ENCODE results near the gene AXL. TPM values are rescaled to one million over a fixed set of nuclear protein-coding genes. Genes with fewer than 3 reads are reported as not detected.
"Not testable (repeated sequence)": the region's sequence is repeated elsewhere in the genome, so short reads cannot be mapped to it uniquely, and the experiment has no call there.

AXL gene
- total RNA-seq, 1 donor from 2014 or later = 6.4 TPM

DNA sequence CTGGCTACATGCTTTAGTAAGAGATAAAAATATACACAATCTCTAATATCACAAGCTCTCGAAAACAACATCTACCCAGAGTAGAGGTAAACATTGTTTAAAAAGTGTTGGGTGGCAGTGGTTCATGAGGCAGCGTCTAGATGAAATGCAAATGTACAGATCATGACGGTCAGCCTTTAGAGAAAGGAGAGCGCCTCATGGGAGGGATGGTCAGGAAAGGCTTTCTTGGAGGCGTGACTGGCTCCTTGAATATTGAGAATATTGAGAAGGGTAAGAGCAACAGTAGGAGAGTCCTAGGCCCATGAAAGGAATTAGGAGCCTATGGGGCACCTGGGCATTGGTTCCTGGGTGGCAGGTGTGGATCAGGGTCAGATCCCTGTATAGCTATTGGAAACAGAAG, 55.8 kb downstream of the AXL start:
- Mint-ChIP-seq H3K36me3 (ENCODE audit: low read depth) (peaks cover 36% of the 10 kb centered on the region), H3K4me3 (no peak overlapping the region), H3K27me3 (ENCODE audit: low read depth) (no peaks in the 10 kb centered on the region), H3K4me1 (no peaks in the 10 kb centered on the region), H3K27ac (ENCODE audit: unreplicated experiment) (no peak overlapping the region), H3K9me3 (no peaks in the 10 kb centered on the region)
- TF ChIP-seq, protein P1, sequence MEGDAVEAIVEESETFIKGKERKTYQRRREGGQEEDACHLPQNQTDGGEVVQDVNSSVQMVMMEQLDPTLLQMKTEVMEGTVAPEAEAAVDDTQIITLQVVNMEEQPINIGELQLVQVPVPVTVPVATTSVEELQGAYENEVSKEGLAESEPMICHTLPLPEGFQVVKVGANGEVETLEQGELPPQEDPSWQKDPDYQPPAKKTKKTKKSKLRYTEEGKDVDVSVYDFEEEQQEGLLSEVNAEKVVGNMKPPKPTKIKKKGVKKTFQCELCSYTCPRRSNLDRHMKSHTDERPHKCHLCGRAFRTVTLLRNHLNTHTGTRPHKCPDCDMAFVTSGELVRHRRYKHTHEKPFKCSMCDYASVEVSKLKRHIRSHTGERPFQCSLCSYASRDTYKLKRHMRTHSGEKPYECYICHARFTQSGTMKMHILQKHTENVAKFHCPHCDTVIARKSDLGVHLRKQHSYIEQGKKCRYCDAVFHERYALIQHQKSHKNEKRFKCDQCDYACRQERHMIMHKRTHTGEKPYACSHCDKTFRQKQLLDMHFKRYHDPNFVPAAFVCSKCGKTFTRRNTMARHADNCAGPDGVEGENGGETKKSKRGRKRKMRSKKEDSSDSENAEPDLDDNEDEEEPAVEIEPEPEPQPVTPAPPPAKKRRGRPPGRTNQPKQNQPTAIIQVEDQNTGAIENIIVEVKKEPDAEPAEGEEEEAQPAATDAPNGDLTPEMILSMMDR (conservative IDR thresholded peaks at IDR 0.05) = no peak
- DNase-seq (ENCODE audit: low read depth, low spot score) = no peak

DNA sequence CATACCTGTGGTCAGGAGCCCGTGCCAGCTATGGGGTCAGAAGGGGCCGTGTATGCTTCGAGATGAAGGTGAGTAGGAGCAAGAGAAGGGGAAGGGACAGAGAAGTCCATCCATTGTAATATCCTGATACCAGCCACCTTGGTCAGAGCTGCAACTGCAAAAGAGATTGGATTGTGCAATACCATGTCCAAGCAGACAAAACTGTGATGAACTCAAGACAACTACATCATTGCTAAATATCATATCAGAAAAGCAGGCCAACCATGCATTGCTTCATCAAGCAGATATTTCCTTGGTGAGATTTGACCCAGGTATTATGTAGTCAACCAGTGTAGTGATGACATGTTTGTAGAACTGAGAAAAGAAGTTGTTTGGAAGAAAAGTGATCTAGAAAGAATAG, 57.2 kb downstream of the AXL start:
- Mint-ChIP-seq H3K4me1 (no peaks in the 10 kb centered on the region), H3K27me3 (ENCODE audit: low read depth) (no peaks in the 10 kb centered on the region), H3K36me3 (ENCODE audit: low read depth) (peaks cover 46% of the 10 kb centered on the region), H3K9me3 (no peaks in the 10 kb centered on the region), H3K27ac (ENCODE audit: unreplicated experiment) (no peak overlapping the region), H3K4me3 (no peak overlapping the region)
- TF ChIP-seq, protein P1 (conservative IDR thresholded peaks at IDR 0.05) = no peak
- no peak for DNase-seq (ENCODE audit: low read depth, low spot score)

GRCh38 chr19:41278478-41278877, 59.5 kb downstream of the AXL start:
- Mint-ChIP-seq H3K4me3 (no peak overlapping the region), H3K36me3 (ENCODE audit: low read depth) (peaks cover 39% of the 10 kb centered on the region), H3K9me3 (no peaks in the 10 kb centered on the region), H3K27ac (ENCODE audit: unreplicated experiment) (no peak overlapping the region), H3K27me3 (ENCODE audit: low read depth) (no peaks in the 10 kb centered on the region), H3K4me1 (no peaks in the 10 kb centered on the region)
- TF ChIP-seq, protein P1 (conservative IDR thresholded peaks at IDR 0.05) = no peak
- DNase-seq (ENCODE audit: low read depth, low spot score) = no peak

- Mint-ChIP-seq H3K27ac (ENCODE audit: unreplicated experiment) (no peak overlapping the region), H3K27me3 (ENCODE audit: low read depth) (no peaks in the 10 kb centered on the region), H3K4me3 (no peak overlapping the region), H3K9me3 (no peaks in the 10 kb centered on the region), H3K36me3 (ENCODE audit: low read depth) (peaks cover 15% of the 10 kb centered on the region), H3K4me1 (no peaks in the 10 kb centered on the region)
- DNase-seq (ENCODE audit: low read depth, low spot score) = no peak
- TF ChIP-seq, protein P1 (conservative IDR thresholded peaks at IDR 0.05) = no peak
These were observed 69.9 kb downstream of the AXL start for GRCh38 chr19:41288673-41289530.

GRCh38 chr19:41289814-41290213, 70.8 kb downstream of the AXL start:
- not testable (repeated sequence) for DNase-seq (ENCODE audit: low read depth, low spot score); H3K4me1 Mint-ChIP-seq; H3K27ac Mint-ChIP-seq (ENCODE audit: unreplicated experiment); H3K4me3 Mint-ChIP-seq; H3K27me3 Mint-ChIP-seq (ENCODE audit: low read depth); H3K9me3 Mint-ChIP-seq
- peaks cover 18% of the 10 kb centered on the region for H3K36me3 Mint-ChIP-seq (ENCODE audit: low read depth)

DNA sequence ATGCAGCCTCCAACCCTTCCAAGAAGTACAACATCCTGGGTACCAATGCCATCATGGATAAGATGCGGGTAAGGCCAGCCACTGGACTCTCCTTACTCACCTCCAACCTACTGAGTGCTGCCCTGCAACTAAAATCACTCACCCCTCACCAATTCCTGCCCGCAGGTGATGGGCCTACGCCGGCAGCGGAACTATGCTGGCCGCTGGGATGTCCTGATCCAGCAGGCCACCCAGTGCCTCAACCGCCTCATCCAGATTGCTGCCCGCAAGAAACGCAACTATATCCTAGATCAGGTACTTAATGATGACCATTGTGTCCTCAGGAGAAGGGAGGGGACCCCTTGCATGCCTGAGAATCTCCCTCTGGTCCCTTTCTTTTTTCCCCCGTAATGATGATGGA, 75.4 kb downstream of the AXL start:
- TF ChIP-seq, protein P1 (conservative IDR thresholded peaks at IDR 0.05) = no peak
- Mint-ChIP-seq H3K36me3 (ENCODE audit: low read depth) (peaks cover 23% of the 10 kb centered on the region), H3K4me3 (no peak overlapping the region), H3K4me1 (peaks cover 5% of the 10 kb centered on the region), H3K27ac (ENCODE audit: unreplicated experiment) (no peak overlapping the region), H3K9me3 (no peaks in the 10 kb centered on the region), H3K27me3 (ENCODE audit: low read depth) (no peaks in the 10 kb centered on the region)
- DNase-seq (ENCODE audit: low read depth, low spot score) = no peak

Data from neural crest cell (in vitro differentiated cells).